K562 (cell line): Measurements from ENCODE around the gene ZSWIM7. TPM values are rescaled to one million over a fixed set of nuclear protein-coding genes. Genes with fewer than 3 reads are reported as not detected.

Experiments
- BMI1 ChIP-seq: fragments of 150-350 bp; IDR thresholded peaks from 2 replicates; pipeline ENCODE4 v1.6.1; 2014; ENCODE audit warnings: low read length
- HNRNPUL1 ChIP-seq: fragments of 200-400 bp; formaldehyde crosslinking; IDR thresholded peaks from 2 replicates; pipeline ENCODE4 v1.6.1; 2017; ENCODE audit warnings: low read length
- ILF3 ChIP-seq: fragments of 450-650 bp; IDR thresholded peaks from 2 replicates; pipeline ENCODE4 v1.6.1; 2018; ENCODE audit warnings: antibody characterized with exemption, mild to moderate bottlenecking, moderate library complexity, borderline replicate concordance
- MGA ChIP-seq: fragments of 450-650 bp; IDR thresholded peaks from 2 replicates; pipeline ENCODE4 v1.6.1; 2016; ENCODE audit warnings: mild to moderate bottlenecking, moderate library complexity
- NBN ChIP-seq: fragments of 450-650 bp; IDR thresholded peaks from 2 replicates; pipeline ENCODE4 v1.6.1; 2016; ENCODE audit warnings: low read depth, mild to moderate bottlenecking
- NCOA6 ChIP-seq: fragments of 450-650 bp; IDR thresholded peaks from 2 replicates; pipeline ENCODE4 v1.6.1; 2017; ENCODE audit warnings: mild to moderate bottlenecking
- NFE2 ChIP-seq: IDR thresholded peaks from 2 replicates; pipeline ENCODE4 v1.6.1; 2014; ENCODE audit warnings: antibody characterized with exemption, low read depth
- USF1 ChIP-seq: sonication (generic); formaldehyde crosslinking; IDR thresholded peaks from 2 replicates; pipeline ENCODE4 v1.9.0; 2022; ENCODE audit warnings: mild to moderate bottlenecking, missing genetic modification reagents
- ZNF282 ChIP-seq: sonication (generic); formaldehyde crosslinking; IDR thresholded peaks from 2 replicates; pipeline ENCODE4 v1.8.1; 2023; ENCODE audit warnings: missing genetic modification reagents
- ZNF830 ChIP-seq: fragments of 250-450 bp; sonication (Bioruptor Pico); IDR thresholded peaks from 2 replicates; pipeline ENCODE4 v1.5.0; 2021; ENCODE audit warnings: mild to moderate bottlenecking
- polyA plus RNA-seq, 8 experiments: library from polyadenylated mRNA; depleted of rRNA in 4 of 8; stranded (reverse) in 5 of 8; unstranded in 3 of 8; fragments of >200 nt; fragmentation: Nextera tagmentation in 2 of 8; fragmentation: Illumina TruSeq in 1 of 8; extraction: Ambion mirVana in 2 of 8; extraction: Trizol in 1 of 8; gene quantifications; 2 replicates each; pipeline versions ENCODE4 v1.2.1 to v1.2.3, GENCODE V29; 2011 to 2014; ENCODE audit warnings: inconsistent platforms in 1 of 8, missing spikeins in 1 of 8
- total RNA-seq, 7 experiments: library from RNA; depleted of rRNA in 6 of 7; stranded (reverse); fragments of >200 nt in 6 of 7; fragmentation: Illumina TruSeq in 2 of 7; extraction: Trizol in 2 of 7; gene quantifications; 2 replicates each; pipeline versions ENCODE4 v1.2.1 to v1.2.3, GENCODE V29; 2011 to 2021; ENCODE audit warnings: low replicate concordance in 1 of 7
- TF ChIP-seq, protein P1 (sequence below): fragments of 450-650 bp; conservative IDR thresholded peaks from 2 replicates; pipeline ENCODE4 v1.6.1; 2016; ENCODE audit warnings: missing genetic modification characterization, low read depth, mild to moderate bottlenecking, control low read depth, missing compliant biosample characterization
- TF ChIP-seq, protein P2 (sequence below): sonication (generic); formaldehyde crosslinking; IDR thresholded peaks from 2 replicates; pipeline ENCODE4 v1.8.1; 2023; ENCODE audit warnings: mild to moderate bottlenecking, missing genetic modification reagents

The ZSWIM7 gene
- total and polyA plus RNA-seq, 9 of the 15 experiments (the other 6 are each of a cell fraction or from before 2014, with no cell fraction given), result 5.9 to 18.7 (median 9.5) TPM

- TF ChIP-seq MGA (peak; percentile 94), HNRNPUL1 (no peak), ZNF282 (CRISPR knock-in tag) (0 out of 2 replicates have a peak, but pooled peaks have one; percentile 25), NBN (no peak), ZNF830 (CRISPR knock-in tag) (no peak), USF1 (no peak), NFE2 (no peak), ILF3 (no peak), BMI1 (no peak), NCOA6 (peak; percentile 56; the same call in 1 of the 2 replicates)
- TF ChIP-seq, protein P1, sequence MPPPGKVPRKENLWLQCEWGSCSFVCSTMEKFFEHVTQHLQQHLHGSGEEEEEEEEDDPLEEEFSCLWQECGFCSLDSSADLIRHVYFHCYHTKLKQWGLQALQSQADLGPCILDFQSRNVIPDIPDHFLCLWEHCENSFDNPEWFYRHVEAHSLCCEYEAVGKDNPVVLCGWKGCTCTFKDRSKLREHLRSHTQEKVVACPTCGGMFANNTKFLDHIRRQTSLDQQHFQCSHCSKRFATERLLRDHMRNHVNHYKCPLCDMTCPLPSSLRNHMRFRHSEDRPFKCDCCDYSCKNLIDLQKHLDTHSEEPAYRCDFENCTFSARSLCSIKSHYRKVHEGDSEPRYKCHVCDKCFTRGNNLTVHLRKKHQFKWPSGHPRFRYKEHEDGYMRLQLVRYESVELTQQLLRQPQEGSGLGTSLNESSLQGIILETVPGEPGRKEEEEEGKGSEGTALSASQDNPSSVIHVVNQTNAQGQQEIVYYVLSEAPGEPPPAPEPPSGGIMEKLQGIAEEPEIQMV (tag), result no peak
- TF ChIP-seq, protein P2, sequence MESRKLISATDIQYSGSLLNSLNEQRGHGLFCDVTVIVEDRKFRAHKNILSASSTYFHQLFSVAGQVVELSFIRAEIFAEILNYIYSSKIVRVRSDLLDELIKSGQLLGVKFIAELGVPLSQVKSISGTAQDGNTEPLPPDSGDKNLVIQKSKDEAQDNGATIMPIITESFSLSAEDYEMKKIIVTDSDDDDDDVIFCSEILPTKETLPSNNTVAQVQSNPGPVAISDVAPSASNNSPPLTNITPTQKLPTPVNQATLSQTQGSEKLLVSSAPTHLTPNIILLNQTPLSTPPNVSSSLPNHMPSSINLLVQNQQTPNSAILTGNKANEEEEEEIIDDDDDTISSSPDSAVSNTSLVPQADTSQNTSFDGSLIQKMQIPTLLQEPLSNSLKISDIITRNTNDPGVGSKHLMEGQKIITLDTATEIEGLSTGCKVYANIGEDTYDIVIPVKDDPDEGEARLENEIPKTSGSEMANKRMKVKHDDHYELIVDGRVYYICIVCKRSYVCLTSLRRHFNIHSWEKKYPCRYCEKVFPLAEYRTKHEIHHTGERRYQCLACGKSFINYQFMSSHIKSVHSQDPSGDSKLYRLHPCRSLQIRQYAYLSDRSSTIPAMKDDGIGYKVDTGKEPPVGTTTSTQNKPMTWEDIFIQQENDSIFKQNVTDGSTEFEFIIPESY, result no peak
Measured at GRCh38 chr17:15944759-15945526, 54.6 kb downstream of the ZSWIM7 start, which contains the start of gene ADORA2B (continued).
